ENCODE data around the gene ZPLD1.

Gene ZPLD1

GRCh38 chr3:102497571-102497970, 62.8 kb downstream of the ZPLD1 start:
- H3K9me2 ChIP-seq (replicated peaks; ENCODE audit: insufficient read depth, low read length) = no peaks in the 10 kb centered on the region
- H3K9ac ChIP-seq (ENCODE audit: low read length) = no peak overlapping the region
- no peaks in the 10 kb centered on the region for H3K9me3 ChIP-seq (ENCODE audit: insufficient read depth, low read length)
- no peak overlapping the region for H3K4me2 ChIP-seq (ENCODE audit: low read depth, low read length, poor library complexity, severe bottlenecking)
- no peak overlapping the region for H3K4me3 ChIP-seq (ENCODE audit: insufficient read depth, low read length, poor library complexity, severe bottlenecking)
- TF ChIP-seq EZH2phosphoT487 (conservative IDR thresholded peaks at IDR 0.05; ENCODE audit: low read length) (no peak), CTCF (IDR thresholded peaks at IDR 0.05; ENCODE audit: insufficient read depth, low read length, poor library complexity, severe bottlenecking) (no peak)
- H3K79me2 ChIP-seq (ENCODE audit: insufficient read depth, low read length) = no peaks in the 10 kb centered on the region
- H2AFZ ChIP-seq (ENCODE audit: low read depth, low read length, severe bottlenecking) = peak overlapping the region; percentile 22
- no peaks in the 10 kb centered on the region for H3K36me3 ChIP-seq (ENCODE audit: low read length)
- no peak overlapping the region for H3K27ac ChIP-seq (ENCODE audit: low read depth, low read length)
- H3F3A ChIP-seq (ENCODE audit: insufficient read depth) = no peaks in the 10 kb centered on the region
- no peaks in the 10 kb centered on the region for H3K27me3 ChIP-seq (ENCODE audit: low read length)
- H4K20me1 ChIP-seq (ENCODE audit: low read depth, low read length) = no peaks in the 10 kb centered on the region

- no peaks in the 10 kb centered on the region for H3K9me2 ChIP-seq (replicated peaks; ENCODE audit: insufficient read depth, low read length)
- no peaks in the 10 kb centered on the region for H3K27me3 ChIP-seq (ENCODE audit: low read length)
- no peaks in the 10 kb centered on the region for H3K36me3 ChIP-seq (ENCODE audit: low read length)
- no peaks in the 10 kb centered on the region for H3F3A ChIP-seq (ENCODE audit: insufficient read depth)
- H3K27ac ChIP-seq (ENCODE audit: low read depth, low read length) = no peak overlapping the region
- no peaks in the 10 kb centered on the region for H3K9me3 ChIP-seq (ENCODE audit: insufficient read depth, low read length)
- H2AFZ ChIP-seq (ENCODE audit: low read depth, low read length, severe bottlenecking) = no peak overlapping the region
- TF ChIP-seq EZH2phosphoT487 (conservative IDR thresholded peaks at IDR 0.05; ENCODE audit: low read length) (no peak), CTCF (IDR thresholded peaks at IDR 0.05; ENCODE audit: insufficient read depth, low read length, poor library complexity, severe bottlenecking) (no peak)
- H4K20me1 ChIP-seq (ENCODE audit: low read depth, low read length) = no peaks in the 10 kb centered on the region
- H3K79me2 ChIP-seq (ENCODE audit: insufficient read depth, low read length) = no peaks in the 10 kb centered on the region
- no peak overlapping the region for H3K9ac ChIP-seq (ENCODE audit: low read length)
- H3K4me2 ChIP-seq (ENCODE audit: low read depth, low read length, poor library complexity, severe bottlenecking) = no peak overlapping the region
- no peak overlapping the region for H3K4me3 ChIP-seq (ENCODE audit: insufficient read depth, low read length, poor library complexity, severe bottlenecking)
Observed at GRCh38 chr3:102505542-102505941, 70.7 kb downstream of the ZPLD1 start.

- Histone ChIP-seq H4K20me1 (ENCODE audit: low read depth, low read length) (no peaks in the 10 kb centered on the region), H2AFZ (ENCODE audit: low read depth, low read length, severe bottlenecking) (no peak overlapping the region), H3K79me2 (ENCODE audit: insufficient read depth, low read length) (no peaks in the 10 kb centered on the region), H3K36me3 (ENCODE audit: low read length) (no peaks in the 10 kb centered on the region), H3K9me3 (ENCODE audit: insufficient read depth, low read length) (no peaks in the 10 kb centered on the region), H3K27ac (ENCODE audit: low read depth, low read length) (no peak overlapping the region), H3K9ac (ENCODE audit: low read length) (no peak overlapping the region), H3K4me2 (ENCODE audit: low read depth, low read length, poor library complexity, severe bottlenecking) (no peak overlapping the region), H3K27me3 (ENCODE audit: low read length) (no peaks in the 10 kb centered on the region), H3K4me3 (ENCODE audit: insufficient read depth, low read length, poor library complexity, severe bottlenecking) (no peak overlapping the region), H3F3A (ENCODE audit: insufficient read depth) (no peaks in the 10 kb centered on the region), H3K9me2 (replicated peaks; ENCODE audit: insufficient read depth, low read length) (no peaks in the 10 kb centered on the region; the same call in 1 of the 2 replicates)
- TF ChIP-seq EZH2phosphoT487 (conservative IDR thresholded peaks at IDR 0.05; ENCODE audit: low read length) (no peak), CTCF (IDR thresholded peaks at IDR 0.05; ENCODE audit: insufficient read depth, low read length, poor library complexity, severe bottlenecking) (no peak)
Observed at GRCh38 chr3:102510663-102511062, 75.8 kb downstream of the ZPLD1 start.

All from SU-DHL-6 (cell line).